K562 (cell line): Measurements from ENCODE around the gene TAF3. TPM values are rescaled to one million over a fixed set of nuclear protein-coding genes. Genes with fewer than 3 reads are reported as not detected.

ENCODE experiments used
- ATAC-seq: fragments of 200-7000 bp; cut with Tn5 transposase; 3 replicates; pipeline ENCODE4 v1.9.1; 2020; ENCODE audit warnings: moderate library complexity
- BruUV-seq: library from RNA; stranded (reverse); fragments of 400-500 nt; replicated peaks from 2 replicates; lab custom pipeline; 2021; lab: Mats Ljungman, UMichigan
- CTCF ChIA-PET: fragments of 300-600 bp; formaldehyde crosslinking; extraction: SDS; loops from one replicate; lab custom pipeline; 2021; ENCODE audit warnings: low intra/inter-chr PET ratio; lab: Yijun Ruan, JAX
- POLR2A ChIA-PET: fragments of 300-600, 350-650 bp; sonication (Branson Sonifier 250); formaldehyde crosslinking; extraction: SDS; loops from one replicate; lab custom pipeline; 2021; ENCODE audit warnings: antibody characterized with exemption, inconsistent platforms; lab: Yijun Ruan, JAX
- DNase-seq, 4 experiments: peaks; one replicate each; pipeline versions ENCODE4 v3.0.0 to v3.0.0-alpha.2; 2011 to 2018; ENCODE audit warnings: low spot score in 3 of 4, mixed read lengths in 3 of 4; ENCODE audit errors: extremely low read depth in 1 of 4
- FAIRE-seq: peaks from 2 replicates; lab custom pipeline; 2011; peaks lifted over from hg19 to GRCh38; lab: Jason Lieb, UNC
- H2AFZ ChIP-seq: 2 replicates; pipeline ENCODE4 v1.6.0; 2011; ENCODE audit warnings: low read depth, low read length, control low read depth, inconsistent platforms
- H3K27ac ChIP-seq: fragments of 200-600 bp; 3 replicates; pipeline ENCODE4 v1.8.0; 2011; ENCODE audit warnings: low read depth, mild to moderate bottlenecking, control low read depth, inconsistent platforms, low read length, moderate library complexity, mixed read lengths; ENCODE audit errors: extremely low read depth
- H3K27me3 ChIP-seq, 2 experiments: fragments of 300-600 bp in 1 of 2; 2 replicates in 1 of 2; 3 replicates in 1 of 2; pipeline versions ENCODE4 v1.6.0 to v1.8.0; 2011; ENCODE audit warnings: inconsistent platforms in 2 of 2, low read length in 2 of 2, mild to moderate bottlenecking in 1 of 2, mixed read lengths in 1 of 2, moderate library complexity in 1 of 2; ENCODE audit not compliant: control insufficient read depth in 2 of 2, insufficient read depth in 2 of 2
- H3K36me3 ChIP-seq: fragments of 300-600 bp; 3 replicates; pipeline ENCODE4 v1.8.0; 2011; ENCODE audit warnings: mild to moderate bottlenecking, low read length, inconsistent platforms; ENCODE audit not compliant: control insufficient read depth, insufficient read depth
- H3K4me1 ChIP-seq, 2 experiments: fragments of 200-600 bp in 1 of 2; replicated peaks in 1 of 2; 2 replicates in 1 of 2; 3 replicates in 1 of 2; pipeline versions ENCODE4 v1.5.1 to v1.8.0; 2011; ENCODE audit warnings: inconsistent platforms in 2 of 2, low read length in 2 of 2, mild to moderate bottlenecking in 1 of 2, mixed read lengths in 1 of 2, moderate library complexity in 1 of 2; ENCODE audit not compliant: control insufficient read depth in 2 of 2, insufficient read depth in 2 of 2
- H3K4me2 ChIP-seq: 2 replicates; pipeline ENCODE4 v1.6.1; 2011; ENCODE audit warnings: low read length, control low read depth, inconsistent platforms, mixed read lengths; ENCODE audit not compliant: insufficient read depth
- H3K4me3 ChIP-seq: fragments of 200-600 bp; sonication (generic), shearing (Covaris generic); 2 replicates; pipeline ENCODE4 v1.5.1; 2016; ENCODE audit warnings: control low read depth, inconsistent platforms
- H3K79me2 ChIP-seq: fragments of 200-600 bp; 3 replicates; pipeline ENCODE4 v1.8.0; 2011; ENCODE audit warnings: low read length, inconsistent platforms; ENCODE audit not compliant: control insufficient read depth, insufficient read depth
- H3K9ac ChIP-seq, 2 experiments: 2 replicates each; pipeline versions ENCODE4 v1.6.0 to v1.6.1; 2011; ENCODE audit warnings: low read depth in 2 of 2, low read length in 2 of 2, control low read depth in 1 of 2, inconsistent platforms in 1 of 2, mild to moderate bottlenecking in 1 of 2, mixed read lengths in 1 of 2; ENCODE audit not compliant: insufficient read depth in 1 of 2
- H3K9me1 ChIP-seq: one replicate; pipeline ENCODE4 v1.6.0; 2011; ENCODE audit warnings: inconsistent platforms, mild to moderate bottlenecking, low read length, moderate library complexity; ENCODE audit not compliant: control insufficient read depth, insufficient read depth
- H3K9me3 ChIP-seq: replicated peaks from 2 replicates; pipeline ENCODE4 v1.5.1; 2011; ENCODE audit warnings: low read depth, low read length, inconsistent platforms; ENCODE audit not compliant: control insufficient read depth, insufficient read depth
- H4K20me1 ChIP-seq: replicated peaks from 2 replicates; pipeline ENCODE4 v1.6.1; 2011; ENCODE audit warnings: low read length, inconsistent platforms, mixed read lengths; ENCODE audit not compliant: control insufficient read depth, insufficient read depth
- DIDO1 ChIP-seq: fragments of 450-650 bp; IDR thresholded peaks from 2 replicates; pipeline ENCODE4 v1.6.1; 2016; ENCODE audit warnings: low read depth, missing biosample characterization, missing genetic modification characterization
- DNMT1 ChIP-seq: fragments of 450-650 bp; IDR thresholded peaks from 2 replicates; pipeline ENCODE4 v1.6.1; 2016; ENCODE audit warnings: antibody characterized with exemption, mild to moderate bottlenecking
- EP400 ChIP-seq: fragments of 450-650 bp; IDR thresholded peaks from 2 replicates; pipeline ENCODE4 v1.6.1; 2017; ENCODE audit warnings: antibody characterized with exemption, mild to moderate bottlenecking, moderate library complexity
- GABPB1 ChIP-seq: sonication (generic); formaldehyde crosslinking; IDR thresholded peaks from 2 replicates; pipeline ENCODE4 v1.8.0; 2022; ENCODE audit warnings: mild to moderate bottlenecking, missing genetic modification reagents
- PURB ChIP-seq: sonication (generic); formaldehyde crosslinking; IDR thresholded peaks from 2 replicates; pipeline ENCODE4 v1.9.0; 2021; ENCODE audit warnings: low read depth, mild to moderate bottlenecking, missing genetic modification reagents
- RFX7 ChIP-seq: fragments of 250-450 bp; sonication (Bioruptor Pico); IDR thresholded peaks from 2 replicates; pipeline ENCODE4 v1.5.1; 2021; ENCODE audit warnings: mild to moderate bottlenecking
- RUNX1 ChIP-seq: sonication (generic); IDR thresholded peaks from 2 replicates; pipeline ENCODE4 v1.6.1; 2016; ENCODE audit warnings: antibody characterized with exemption, low read depth
- SMARCB1 ChIP-seq: IDR thresholded peaks from 2 replicates; pipeline ENCODE4 v1.6.1; 2011; ENCODE audit warnings: improper control_type of control experiment, low read depth; ENCODE audit not compliant: insufficient read length
- ZNF780A ChIP-seq: fragments of 250-450 bp; sonication (Bioruptor Pico); IDR thresholded peaks from 2 replicates; pipeline ENCODE4 v1.5.0; 2021; ENCODE audit warnings: mild to moderate bottlenecking
- ZNF830 ChIP-seq: fragments of 250-450 bp; sonication (Bioruptor Pico); IDR thresholded peaks from 2 replicates; pipeline ENCODE4 v1.5.0; 2021; ENCODE audit warnings: mild to moderate bottlenecking
- WGBS: fragments of 100-300 bp; shearing (Covaris generic); methylation state at CpG from one replicate; pipeline ENCODE4 v1.1.6; 2016; ENCODE audit warnings: low coverage, mixed read lengths; ENCODE audit not compliant: insufficient coverage; ENCODE audit errors: missing lambda C conversion rate; 5-methylcytosine and 5-hydroxymethylcytosine counted together
- in situ Hi-C: fragments of 300-500 bp; cut with MboI; formaldehyde crosslinking; loops from 4 replicates; pipeline ENCODE4 v1.15.0; 2018; ENCODE audit warnings: inconsistent platforms, mixed read lengths
- intact Hi-C: fragments of 100-400 bp; cut with micrococcal nuclease; formaldehyde crosslinking; loops from 2 replicates; pipeline ENCODE4 v1.14.2; 2022
- polyA plus RNA-seq, 8 experiments: library from polyadenylated mRNA; depleted of rRNA in 4 of 8; stranded (reverse) in 5 of 8; unstranded in 3 of 8; fragments of >200 nt; fragmentation: Nextera tagmentation in 2 of 8; fragmentation: Illumina TruSeq in 1 of 8; extraction: Ambion mirVana in 2 of 8; extraction: Trizol in 1 of 8; gene quantifications; 2 replicates each; pipeline versions ENCODE4 v1.2.1 to v1.2.3, GENCODE V29; 2011 to 2014; ENCODE audit warnings: inconsistent platforms in 1 of 8, missing spikeins in 1 of 8
- total RNA-seq, 7 experiments: library from RNA; depleted of rRNA in 6 of 7; stranded (reverse); fragments of >200 nt in 6 of 7; fragmentation: Illumina TruSeq in 2 of 7; extraction: Trizol in 2 of 7; gene quantifications; 2 replicates each; pipeline versions ENCODE4 v1.2.1 to v1.2.3, GENCODE V29; 2011 to 2021; ENCODE audit warnings: low replicate concordance in 1 of 7
- TF ChIP-seq, protein P1 (sequence below): fragments of 450-650 bp; IDR thresholded peaks from 2 replicates; pipeline ENCODE4 v1.6.1; 2016; ENCODE audit warnings: mild to moderate bottlenecking
- TF ChIP-seq, protein P2 (sequence below): fragments of 450-650 bp; conservative IDR thresholded peaks from 2 replicates; pipeline ENCODE4 v1.6.1; 2016; ENCODE audit warnings: missing genetic modification characterization, low read depth, mild to moderate bottlenecking, missing compliant biosample characterization, moderate library complexity

The TAF3 gene
- total and polyA plus RNA-seq, 9 of the 15 experiments (the other 6 are each of a cell fraction or from before 2014, with no cell fraction given) = 1.5 to 9.9 (median 4.1) TPM

DNA sequence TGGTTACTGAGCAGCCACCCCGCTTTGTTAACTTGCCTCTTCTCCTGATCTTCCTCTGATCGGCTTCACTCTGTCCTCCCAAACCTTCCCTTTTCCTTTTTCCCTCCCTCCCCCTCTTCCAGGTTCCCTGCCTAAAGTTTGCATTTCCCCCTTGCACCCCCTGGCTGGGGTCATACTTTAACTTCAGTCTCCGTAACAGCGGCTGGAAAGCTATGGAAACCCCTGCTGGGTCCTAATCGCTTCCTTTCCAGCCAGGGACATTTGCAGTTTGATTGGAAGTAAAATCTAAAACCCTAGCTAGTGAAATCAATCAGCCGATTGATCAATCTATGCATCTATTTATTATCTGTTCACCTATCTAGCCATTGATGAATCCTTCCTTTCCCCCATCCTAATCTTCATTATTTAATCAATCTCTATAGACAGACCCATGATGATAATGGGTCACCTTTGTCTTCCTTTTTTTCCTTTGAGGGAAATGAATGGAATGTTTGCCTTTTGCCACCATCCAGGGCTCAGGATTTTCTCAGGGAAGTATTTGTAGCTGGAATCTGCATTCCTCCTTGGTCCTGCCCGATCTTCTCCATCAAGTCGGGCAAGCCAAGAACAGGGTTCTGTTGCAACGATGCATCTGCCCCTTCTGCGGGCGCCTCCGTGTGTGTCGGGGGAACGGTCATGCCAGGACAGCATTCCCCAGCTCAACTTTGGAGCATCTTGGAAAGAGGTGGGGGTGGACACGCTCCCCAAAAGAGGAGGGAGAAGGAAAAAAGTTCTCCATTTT lies 245.0 kb downstream of the TAF3 start:
- in situ Hi-C loops = no loop called here
- Histone ChIP-seq H3K4me2 (no peak overlapping the region), H3K27ac (no peak overlapping the region), H4K20me1 (no peaks in the 10 kb centered on the region), H3K79me2 (no peaks in the 10 kb centered on the region), H3K9me1 (no peaks in the 10 kb centered on the region), H3K9ac (no peak overlapping the region), H3K4me3 (no peak overlapping the region), H3K27me3 (peaks cover 42 to 62% of the 10 kb centered on the region in 2 experiments), H2AFZ (no peak overlapping the region), H3K9me3 (no peaks in the 10 kb centered on the region), H3K36me3 (no peaks in the 10 kb centered on the region), H3K4me1 (peaks cover 0 to 8% of the 10 kb centered on the region in 2 experiments; a peak in 2 of 5 replicates)
- ATAC-seq (no peak), DNase-seq (no peak), FAIRE-seq (no peak)
- WGBS = 4% methylated on average over 15 of the region's 15 CpGs
- no TSS peak for BruUV-seq
- intact Hi-C loops = no loop called here
- ChIA-PET CTCF (no interaction called here), POLR2A (no interaction called here)
- TF ChIP-seq EP400 (no peak), GABPB1 (no peak)

DNA sequence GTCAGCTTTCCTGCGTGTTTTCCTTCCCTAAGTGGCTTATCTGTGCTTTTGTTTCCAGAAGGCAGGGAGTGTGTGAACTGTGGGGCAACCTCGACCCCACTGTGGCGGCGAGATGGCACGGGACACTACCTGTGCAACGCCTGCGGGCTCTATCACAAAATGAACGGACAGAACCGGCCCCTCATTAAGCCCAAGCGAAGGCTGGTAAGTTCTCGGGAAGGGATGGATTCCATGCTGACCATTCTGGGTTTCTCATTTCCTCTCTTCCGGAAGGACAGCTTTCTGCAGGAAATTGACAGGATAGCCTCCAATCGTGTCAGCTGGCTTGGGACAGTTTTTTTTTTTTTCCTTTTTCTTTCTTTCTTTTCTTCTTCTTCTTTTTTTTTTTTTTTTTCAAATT lies 245.6 kb downstream of the TAF3 start:
- H3K4me2 ChIP-seq = no peak overlapping the region
- H3K36me3 ChIP-seq = no peaks in the 10 kb centered on the region
- POLR2A ChIA-PET = no interaction called here
- intact Hi-C loops (no loop called here), in situ Hi-C loops (no loop called here)
- ATAC-seq = no peak
- no peak overlapping the region for H2AFZ ChIP-seq
- H4K20me1 ChIP-seq = no peaks in the 10 kb centered on the region
- no peak overlapping the region for H3K27ac ChIP-seq
- no peaks in the 10 kb centered on the region for H3K9me1 ChIP-seq
- H3K4me1 ChIP-seq = peaks cover 0 to 4% of the 10 kb centered on the region in 2 experiments; a peak in 1 of 5 replicates
- no peak overlapping the region for H3K9ac ChIP-seq
- 5% methylated on average over 13 of the region's 13 CpGs for WGBS
- H3K9me3 ChIP-seq = no peaks in the 10 kb centered on the region
- no peak for FAIRE-seq
- H3K27me3 ChIP-seq = peaks cover 39 to 62% of the 10 kb centered on the region in 2 experiments
- CTCF ChIA-PET = no interaction called here
- H3K4me3 ChIP-seq = no peak overlapping the region
- BruUV-seq = no TSS peak
- no peaks in the 10 kb centered on the region for H3K79me2 ChIP-seq
- DNase-seq = no peak
- TF ChIP-seq PURB (CRISPR knock-in tag) (no peak), DIDO1 (no peak), DNMT1 (no peak), SMARCB1 (no peak), ZNF780A (CRISPR knock-in tag) (no peak), RFX7 (CRISPR knock-in tag) (no peak), ZNF830 (CRISPR knock-in tag) (no peak), RUNX1 (no peak)
- TF ChIP-seq, protein P1, sequence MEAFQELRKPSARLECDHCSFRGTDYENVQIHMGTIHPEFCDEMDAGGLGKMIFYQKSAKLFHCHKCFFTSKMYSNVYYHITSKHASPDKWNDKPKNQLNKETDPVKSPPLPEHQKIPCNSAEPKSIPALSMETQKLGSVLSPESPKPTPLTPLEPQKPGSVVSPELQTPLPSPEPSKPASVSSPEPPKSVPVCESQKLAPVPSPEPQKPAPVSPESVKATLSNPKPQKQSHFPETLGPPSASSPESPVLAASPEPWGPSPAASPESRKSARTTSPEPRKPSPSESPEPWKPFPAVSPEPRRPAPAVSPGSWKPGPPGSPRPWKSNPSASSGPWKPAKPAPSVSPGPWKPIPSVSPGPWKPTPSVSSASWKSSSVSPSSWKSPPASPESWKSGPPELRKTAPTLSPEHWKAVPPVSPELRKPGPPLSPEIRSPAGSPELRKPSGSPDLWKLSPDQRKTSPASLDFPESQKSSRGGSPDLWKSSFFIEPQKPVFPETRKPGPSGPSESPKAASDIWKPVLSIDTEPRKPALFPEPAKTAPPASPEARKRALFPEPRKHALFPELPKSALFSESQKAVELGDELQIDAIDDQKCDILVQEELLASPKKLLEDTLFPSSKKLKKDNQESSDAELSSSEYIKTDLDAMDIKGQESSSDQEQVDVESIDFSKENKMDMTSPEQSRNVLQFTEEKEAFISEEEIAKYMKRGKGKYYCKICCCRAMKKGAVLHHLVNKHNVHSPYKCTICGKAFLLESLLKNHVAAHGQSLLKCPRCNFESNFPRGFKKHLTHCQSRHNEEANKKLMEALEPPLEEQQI = no peak
- TF ChIP-seq, protein P2, sequence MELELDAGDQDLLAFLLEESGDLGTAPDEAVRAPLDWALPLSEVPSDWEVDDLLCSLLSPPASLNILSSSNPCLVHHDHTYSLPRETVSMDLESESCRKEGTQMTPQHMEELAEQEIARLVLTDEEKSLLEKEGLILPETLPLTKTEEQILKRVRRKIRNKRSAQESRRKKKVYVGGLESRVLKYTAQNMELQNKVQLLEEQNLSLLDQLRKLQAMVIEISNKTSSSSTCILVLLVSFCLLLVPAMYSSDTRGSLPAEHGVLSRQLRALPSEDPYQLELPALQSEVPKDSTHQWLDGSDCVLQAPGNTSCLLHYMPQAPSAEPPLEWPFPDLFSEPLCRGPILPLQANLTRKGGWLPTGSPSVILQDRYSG (tag) = no peak
